ENCODE results near the gene PRDM2.

PRDM2 gene

GRCh38 chr1:13779930-13780329 lies 79.9 kb downstream of the PRDM2 start:
- no peak overlapping the region for H3K4me3 ChIP-seq (ENCODE audit: low read depth, low read length)
- TF ChIP-seq, protein P1, sequence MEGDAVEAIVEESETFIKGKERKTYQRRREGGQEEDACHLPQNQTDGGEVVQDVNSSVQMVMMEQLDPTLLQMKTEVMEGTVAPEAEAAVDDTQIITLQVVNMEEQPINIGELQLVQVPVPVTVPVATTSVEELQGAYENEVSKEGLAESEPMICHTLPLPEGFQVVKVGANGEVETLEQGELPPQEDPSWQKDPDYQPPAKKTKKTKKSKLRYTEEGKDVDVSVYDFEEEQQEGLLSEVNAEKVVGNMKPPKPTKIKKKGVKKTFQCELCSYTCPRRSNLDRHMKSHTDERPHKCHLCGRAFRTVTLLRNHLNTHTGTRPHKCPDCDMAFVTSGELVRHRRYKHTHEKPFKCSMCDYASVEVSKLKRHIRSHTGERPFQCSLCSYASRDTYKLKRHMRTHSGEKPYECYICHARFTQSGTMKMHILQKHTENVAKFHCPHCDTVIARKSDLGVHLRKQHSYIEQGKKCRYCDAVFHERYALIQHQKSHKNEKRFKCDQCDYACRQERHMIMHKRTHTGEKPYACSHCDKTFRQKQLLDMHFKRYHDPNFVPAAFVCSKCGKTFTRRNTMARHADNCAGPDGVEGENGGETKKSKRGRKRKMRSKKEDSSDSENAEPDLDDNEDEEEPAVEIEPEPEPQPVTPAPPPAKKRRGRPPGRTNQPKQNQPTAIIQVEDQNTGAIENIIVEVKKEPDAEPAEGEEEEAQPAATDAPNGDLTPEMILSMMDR (IDR thresholded peaks at IDR 0.05; ENCODE audit: control insufficient read depth, extremely low read depth, insufficient read depth): no peak

DNA sequence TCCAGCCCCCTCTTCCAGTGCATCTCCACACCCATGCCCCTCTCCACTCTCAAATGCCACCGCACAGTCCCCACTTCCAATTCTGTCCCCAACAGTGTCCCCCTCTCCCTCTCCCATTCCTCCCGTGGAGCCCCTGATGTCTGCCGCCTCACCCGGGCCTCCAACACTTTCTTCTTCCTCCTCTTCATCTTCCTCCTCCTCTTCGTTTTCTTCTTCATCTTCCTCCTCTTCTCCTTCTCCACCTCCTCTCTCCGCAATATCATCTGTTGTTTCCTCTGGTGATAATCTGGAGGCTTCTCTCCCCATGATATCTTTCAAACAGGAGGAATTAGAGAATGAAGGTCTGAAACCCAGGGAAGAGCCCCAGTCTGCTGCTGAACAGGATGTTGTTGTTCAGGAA lies 80.8 kb downstream of the PRDM2 start:
- no peak overlapping the region for H3K4me3 ChIP-seq (ENCODE audit: low read depth, low read length)
- DNase-seq (ENCODE audit: low read depth): no peak
- TF ChIP-seq, protein P1 (IDR thresholded peaks at IDR 0.05; ENCODE audit: control insufficient read depth, extremely low read depth, insufficient read depth): no peak

More at GRCh38 chr1:13779930-13780329, 79.9 kb downstream of the PRDM2 start:
- no peak for DNase-seq (ENCODE audit: low read depth)

DNA sequence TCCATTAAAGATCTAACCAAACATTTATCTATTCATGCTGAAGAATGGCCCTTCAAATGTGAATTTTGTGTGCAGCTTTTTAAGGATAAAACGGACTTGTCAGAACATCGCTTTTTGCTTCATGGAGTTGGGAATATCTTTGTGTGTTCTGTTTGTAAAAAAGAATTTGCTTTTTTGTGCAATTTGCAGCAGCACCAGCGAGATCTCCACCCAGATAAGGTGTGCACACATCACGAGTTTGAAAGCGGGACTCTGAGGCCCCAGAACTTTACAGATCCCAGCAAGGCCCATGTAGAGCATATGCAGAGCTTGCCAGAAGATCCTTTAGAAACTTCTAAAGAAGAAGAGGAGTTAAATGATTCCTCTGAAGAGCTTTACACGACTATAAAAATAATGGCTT lies 81.2 kb downstream of the PRDM2 start:
- no peak overlapping the region for H3K4me3 ChIP-seq (ENCODE audit: low read depth, low read length)
- no peak for DNase-seq (ENCODE audit: low read depth)
- TF ChIP-seq, protein P1 (IDR thresholded peaks at IDR 0.05; ENCODE audit: control insufficient read depth, extremely low read depth, insufficient read depth): no peak

GRCh38 chr1:13781907-13782633 lies 82.1 kb downstream of the PRDM2 start:
- TF ChIP-seq, protein P1 (IDR thresholded peaks at IDR 0.05; ENCODE audit: control insufficient read depth, extremely low read depth, insufficient read depth): no peak
- DNase-seq (ENCODE audit: low read depth): no peak
- H3K4me3 ChIP-seq (ENCODE audit: low read depth, low read length): no peak overlapping the region

DNA sequence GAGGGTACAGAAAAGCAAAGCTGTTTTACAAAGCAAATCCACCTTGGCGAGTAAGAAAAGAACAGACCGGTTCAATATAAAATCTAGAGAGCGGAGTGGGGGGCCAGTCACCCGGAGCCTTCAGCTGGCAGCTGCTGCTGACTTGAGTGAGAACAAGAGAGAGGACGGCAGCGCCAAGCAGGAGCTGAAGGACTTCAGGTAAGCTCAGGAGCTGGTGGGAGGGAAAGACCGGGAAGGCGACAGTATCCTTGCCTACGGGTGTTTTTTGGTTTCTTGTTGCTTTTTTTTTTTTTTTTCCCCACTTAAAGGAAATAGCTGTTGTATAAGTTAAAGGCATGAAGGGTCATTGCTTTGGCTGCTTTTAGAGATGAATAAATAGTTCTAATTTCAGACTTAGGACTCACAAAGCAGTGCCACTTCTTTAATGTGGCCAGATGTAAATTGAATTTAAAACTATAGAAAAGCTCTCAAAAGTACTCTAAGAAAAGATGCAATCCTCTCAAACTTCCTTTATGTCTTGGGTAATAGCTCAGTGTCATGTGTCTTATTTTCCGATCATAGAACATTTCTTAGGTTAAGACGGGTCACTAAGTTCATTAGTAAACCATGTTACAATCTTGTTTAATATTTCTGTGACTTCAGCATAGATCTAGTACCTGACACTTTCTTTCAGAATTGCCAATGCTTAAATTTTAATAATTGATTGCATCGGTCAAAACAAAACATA lies 82.8 kb downstream of the PRDM2 start:
- TF ChIP-seq, protein P1 (IDR thresholded peaks at IDR 0.05; ENCODE audit: control insufficient read depth, extremely low read depth, insufficient read depth): no peak
- DNase-seq (ENCODE audit: low read depth): no peak
- H3K4me3 ChIP-seq (ENCODE audit: low read depth, low read length): no peak overlapping the region

DNA sequence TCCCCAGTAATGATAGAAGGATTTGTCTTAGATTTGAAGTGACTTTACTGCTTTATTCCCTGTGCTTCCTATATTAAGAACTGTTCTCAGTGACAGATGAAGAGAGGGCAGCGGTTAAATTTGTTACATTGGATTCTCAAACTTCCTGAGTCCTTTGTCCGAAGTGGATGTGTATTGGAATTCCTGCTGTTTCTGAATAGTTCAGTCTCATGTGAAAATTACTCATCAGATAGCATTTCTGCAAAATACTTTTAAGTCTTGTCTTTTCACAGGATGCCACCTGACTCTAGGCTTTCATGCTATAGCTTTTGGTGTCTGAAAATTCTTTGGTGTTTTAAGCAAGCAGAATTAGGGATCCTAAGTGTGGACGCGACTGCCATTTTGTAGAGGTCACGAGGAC lies 83.6 kb downstream of the PRDM2 start:
- no peak for DNase-seq (ENCODE audit: low read depth)
- TF ChIP-seq, protein P1 (IDR thresholded peaks at IDR 0.05; ENCODE audit: control insufficient read depth, extremely low read depth, insufficient read depth): no peak
- H3K4me3 ChIP-seq (ENCODE audit: low read depth, low read length): no peak overlapping the region
